Neural cell (in vitro differentiated cells): ENCODE results near the gene MAP2K1. TPM values are rescaled to one million over a fixed set of nuclear protein-coding genes. Genes with fewer than 3 reads are reported as not detected.

Experiments used
- H2AFZ ChIP-seq: fragments of 200-600, 300-800 bp; sonication (generic), shearing (Covaris generic); 2 replicates; pipeline ENCODE4 v1.6.0; 2014; ENCODE audit warnings: low read depth, mild to moderate bottlenecking, antibody characterized with exemption, low read length, moderate library complexity
- H3F3A ChIP-seq: fragments of 200-600 bp; shearing (Covaris generic); 2 replicates; pipeline ENCODE4 v1.6.1; 2016; ENCODE audit warnings: mild to moderate bottlenecking, moderate library complexity, mixed read lengths, antibody characterized with exemption, low read length; ENCODE audit not compliant: insufficient read depth, poor library complexity, severe bottlenecking
- H3K27ac ChIP-seq: fragments of 200-600, 300-800 bp; sonication (generic), shearing (Covaris generic); 2 replicates; pipeline ENCODE4 v1.5.1; 2014; ENCODE audit warnings: mild to moderate bottlenecking, low read length, moderate library complexity
- H3K27me3 ChIP-seq: fragments of 300-800, 200-600 bp; sonication (generic), shearing (Covaris generic); 2 replicates; pipeline ENCODE4 v1.6.0; 2014; ENCODE audit warnings: mild to moderate bottlenecking, low read depth, low read length, moderate library complexity; ENCODE audit not compliant: insufficient read depth
- H3K36me3 ChIP-seq: fragments of 300-800, 200-600 bp; sonication (generic), shearing (Covaris generic); 2 replicates; pipeline ENCODE4 v1.5.1; 2014; ENCODE audit warnings: mild to moderate bottlenecking, antibody characterized with exemption, low read length, moderate library complexity; ENCODE audit not compliant: insufficient read depth
- H3K4me2 ChIP-seq: fragments of 300-800, 200-600 bp; sonication (generic), shearing (Covaris generic); 2 replicates; pipeline ENCODE4 v1.6.0; 2014; ENCODE audit warnings: mild to moderate bottlenecking, low read length
- H3K4me3 ChIP-seq: fragments of 300-800, 200-600 bp; sonication (generic), shearing (Covaris generic); 2 replicates; pipeline ENCODE4 v1.5.1; 2014; ENCODE audit warnings: mild to moderate bottlenecking, low read length, moderate library complexity
- H3K79me2 ChIP-seq: fragments of 200-600 bp; shearing (Covaris generic); replicated peaks from 2 replicates; pipeline ENCODE4 v1.6.0; 2014; ENCODE audit warnings: mild to moderate bottlenecking, low read length, moderate library complexity; ENCODE audit not compliant: insufficient read depth
- H3K9ac ChIP-seq: fragments of 300-800, 200-600 bp; sonication (generic), shearing (Covaris generic); 2 replicates; pipeline ENCODE4 v1.6.1; 2016; ENCODE audit warnings: mild to moderate bottlenecking, low read length, mixed read lengths
- H3K9me2 ChIP-seq: fragments of 200-600 bp; shearing (Covaris generic); 2 replicates; pipeline ENCODE4 v1.6.1; 2016; ENCODE audit warnings: mild to moderate bottlenecking, low read length, mixed read lengths; ENCODE audit not compliant: insufficient read depth
- H3K9me3 ChIP-seq: fragments of 200-600, 300-800 bp; sonication (generic), shearing (Covaris generic); 2 replicates; pipeline ENCODE4 v1.6.1; 2016; ENCODE audit warnings: mild to moderate bottlenecking, mixed run types, low read length, moderate library complexity, mixed read lengths
- H4K20me1 ChIP-seq: fragments of 200-600 bp; shearing (Covaris generic); 2 replicates; pipeline ENCODE4 v1.6.1; 2016; ENCODE audit warnings: mild to moderate bottlenecking, mixed run types; ENCODE audit not compliant: insufficient read depth
- CTCF ChIP-seq: fragments of 450-650 bp; IDR thresholded peaks from 2 replicates; pipeline ENCODE4 v1.5.1; 2014; ENCODE audit warnings: antibody characterized with exemption, mild to moderate bottlenecking, moderate library complexity; ENCODE audit not compliant: poor library complexity, severe bottlenecking
- EP300 ChIP-seq: fragments of 450-650 bp; conservative IDR thresholded peaks from 2 replicates; pipeline ENCODE4 v1.6.1; 2014; ENCODE audit warnings: antibody characterized with exemption, mild to moderate bottlenecking, moderate library complexity; ENCODE audit not compliant: poor library complexity, severe bottlenecking
- EZH2 ChIP-seq: fragments of 200-600, 300-800 bp; shearing (Covaris generic), sonication (generic); IDR thresholded peaks from 2 replicates; pipeline ENCODE4 v1.6.1; 2014; ENCODE audit warnings: antibody characterized with exemption, low read length, borderline replicate concordance, mild to moderate bottlenecking; ENCODE audit not compliant: insufficient read depth, poor library complexity, severe bottlenecking
- MXI1 ChIP-seq: fragments of 450-650 bp; conservative IDR thresholded peaks from 2 replicates; pipeline ENCODE4 v1.6.1; 2014; ENCODE audit warnings: antibody characterized with exemption, mild to moderate bottlenecking; ENCODE audit not compliant: poor library complexity, severe bottlenecking
- POLR2AphosphoS5 ChIP-seq: IDR thresholded peaks from 2 replicates; pipeline ENCODE4 v1.6.1; 2012
- RAD21 ChIP-seq: fragments of 450-650 bp; conservative IDR thresholded peaks from 2 replicates; pipeline ENCODE4 v1.6.1; 2014; ENCODE audit warnings: antibody characterized with exemption, mild to moderate bottlenecking, moderate library complexity
- SMC3 ChIP-seq: fragments of 450-650 bp; conservative IDR thresholded peaks from 2 replicates; pipeline ENCODE4 v1.6.1; 2014; ENCODE audit warnings: antibody characterized with exemption, mild to moderate bottlenecking, moderate library complexity; ENCODE audit not compliant: poor library complexity
- TAF1 ChIP-seq: IDR thresholded peaks from 2 replicates; pipeline ENCODE4 v1.6.1; 2012; ENCODE audit warnings: low read depth
- polyA plus RNA-seq: library from polyadenylated mRNA; depleted of rRNA; stranded (reverse); fragments of >200 nt; gene quantifications from 2 replicates; pipeline ENCODE4 v1.2.3, GENCODE V29; 2014
- TF ChIP-seq, protein P1 (sequence below): IDR thresholded peaks from 2 replicates; pipeline ENCODE4 v1.6.1; 2012; ENCODE audit warnings: borderline replicate concordance

Gene MAP2K1
- polyA plus RNA-seq, 1 donor from 2014 or later = 24.7 TPM

GRCh38 chr15:66474135-66474534, 87.4 kb downstream of the MAP2K1 start:
- Histone ChIP-seq H3K27me3 (no peaks in the 10 kb centered on the region), H3K79me2 (no peaks in the 10 kb centered on the region), H3F3A (no peaks in the 10 kb centered on the region), H3K9ac (no peak overlapping the region), H3K27ac (no peak overlapping the region), H3K4me3 (no peak overlapping the region), H3K4me2 (no peak overlapping the region), H2AFZ (no peak overlapping the region), H3K9me2 (no peaks in the 10 kb centered on the region), H4K20me1 (no peaks in the 10 kb centered on the region), H3K36me3 (no peaks in the 10 kb centered on the region), H3K9me3 (no peaks in the 10 kb centered on the region)
- TF ChIP-seq SMC3 = no peak
- TF ChIP-seq TAF1 = no peak
- TF ChIP-seq, protein P1, sequence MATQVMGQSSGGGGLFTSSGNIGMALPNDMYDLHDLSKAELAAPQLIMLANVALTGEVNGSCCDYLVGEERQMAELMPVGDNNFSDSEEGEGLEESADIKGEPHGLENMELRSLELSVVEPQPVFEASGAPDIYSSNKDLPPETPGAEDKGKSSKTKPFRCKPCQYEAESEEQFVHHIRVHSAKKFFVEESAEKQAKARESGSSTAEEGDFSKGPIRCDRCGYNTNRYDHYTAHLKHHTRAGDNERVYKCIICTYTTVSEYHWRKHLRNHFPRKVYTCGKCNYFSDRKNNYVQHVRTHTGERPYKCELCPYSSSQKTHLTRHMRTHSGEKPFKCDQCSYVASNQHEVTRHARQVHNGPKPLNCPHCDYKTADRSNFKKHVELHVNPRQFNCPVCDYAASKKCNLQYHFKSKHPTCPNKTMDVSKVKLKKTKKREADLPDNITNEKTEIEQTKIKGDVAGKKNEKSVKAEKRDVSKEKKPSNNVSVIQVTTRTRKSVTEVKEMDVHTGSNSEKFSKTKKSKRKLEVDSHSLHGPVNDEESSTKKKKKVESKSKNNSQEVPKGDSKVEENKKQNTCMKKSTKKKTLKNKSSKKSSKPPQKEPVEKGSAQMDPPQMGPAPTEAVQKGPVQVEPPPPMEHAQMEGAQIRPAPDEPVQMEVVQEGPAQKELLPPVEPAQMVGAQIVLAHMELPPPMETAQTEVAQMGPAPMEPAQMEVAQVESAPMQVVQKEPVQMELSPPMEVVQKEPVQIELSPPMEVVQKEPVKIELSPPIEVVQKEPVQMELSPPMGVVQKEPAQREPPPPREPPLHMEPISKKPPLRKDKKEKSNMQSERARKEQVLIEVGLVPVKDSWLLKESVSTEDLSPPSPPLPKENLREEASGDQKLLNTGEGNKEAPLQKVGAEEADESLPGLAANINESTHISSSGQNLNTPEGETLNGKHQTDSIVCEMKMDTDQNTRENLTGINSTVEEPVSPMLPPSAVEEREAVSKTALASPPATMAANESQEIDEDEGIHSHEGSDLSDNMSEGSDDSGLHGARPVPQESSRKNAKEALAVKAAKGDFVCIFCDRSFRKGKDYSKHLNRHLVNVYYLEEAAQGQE = no peak
- no peak for TF ChIP-seq CTCF
- no peak for TF ChIP-seq RAD21
- TF ChIP-seq MXI1 = no peak
- TF ChIP-seq EZH2 = no peak
- no peak for TF ChIP-seq EP300
- no peak for TF ChIP-seq POLR2AphosphoS5

- Histone ChIP-seq H3K79me2 (no peaks in the 10 kb centered on the region), H3K9me3 (no peaks in the 10 kb centered on the region), H3K27ac (no peak overlapping the region), H3K36me3 (no peaks in the 10 kb centered on the region), H3K4me2 (no peak overlapping the region), H3K27me3 (no peaks in the 10 kb centered on the region), H3F3A (no peaks in the 10 kb centered on the region), H3K9ac (no peak overlapping the region), H3K9me2 (no peaks in the 10 kb centered on the region), H2AFZ (no peak overlapping the region), H3K4me3 (no peak overlapping the region), H4K20me1 (no peaks in the 10 kb centered on the region)
- no peak for TF ChIP-seq SMC3
- TF ChIP-seq POLR2AphosphoS5 = no peak
- TF ChIP-seq CTCF = no peak
- TF ChIP-seq, protein P1 = no peak
- no peak for TF ChIP-seq MXI1
- no peak for TF ChIP-seq RAD21
- no peak for TF ChIP-seq EZH2
- TF ChIP-seq EP300 = no peak
- TF ChIP-seq TAF1 = no peak
Observed at GRCh38 chr15:66474963-66475362, 88.3 kb downstream of the MAP2K1 start.
